ENCODE measurements around the gene SYNE1.

- TF ChIP-seq BRCA1 (IDR thresholded peaks at IDR 0.05; ENCODE audit: low read depth, low read length) (no peak), POLR2A (IDR thresholded peaks at IDR 0.05; ENCODE audit: control extremely low read depth in 1 of 2, low read depth in 2 of 2, low read length in 2 of 2) (no peak)
Measured at GRCh38 chr6:152272486-152272885, 364.7 kb downstream of the SYNE1 start.

All from H1 (cell line).